Stimulated activated CD4-positive, alpha-beta T cell treated with anti-CD3 and anti-CD28 coated beads, Interleukin-4, amount 100 ng/mL, for 1 hour (primary cell): Measurements from ENCODE around the gene SNCAIP.
"Not testable (repeated sequence)": the region's sequence is repeated elsewhere in the genome, so short reads cannot be mapped to it uniquely, and the experiment has no call there.

ENCODE experiments used
- DNase-seq: peaks from one replicate; pipeline ENCODE4 v3.0.0-alpha.2; 2020

The SNCAIP gene

GRCh38 chr5:122471031-122471751 lies 159.2 kb downstream of the SNCAIP start:
- no peak for DNase-seq

GRCh38 chr5:122471752-122472061 lies 159.7 kb downstream of the SNCAIP start:
- no peak for DNase-seq

GRCh38 chr5:122473138-122473843 lies 161.3 kb downstream of the SNCAIP start:
- no peak for DNase-seq

- DNase-seq = no peak
Measured at GRCh38 chr5:122473941-122474340, 161.9 kb downstream of the SNCAIP start.

GRCh38 chr5:122478741-122479442 lies 166.9 kb downstream of the SNCAIP start:
- no peak for DNase-seq

- DNase-seq = no peak
Measured at GRCh38 chr5:122480146-122480545, 168.1 kb downstream of the SNCAIP start.

- DNase-seq = no peak
Measured at GRCh38 chr5:122484103-122484502, 172.1 kb downstream of the SNCAIP start.

GRCh38 chr5:122485226-122485625 lies 173.2 kb downstream of the SNCAIP start:
- no peak for DNase-seq

- not testable (repeated sequence) for DNase-seq
Measured at GRCh38 chr5:122486616-122487015, 174.6 kb downstream of the SNCAIP start.

GRCh38 chr5:122490718-122491117 lies 178.7 kb downstream of the SNCAIP start:
- DNase-seq = no peak

GRCh38 chr5:122492675-122493074 lies 180.6 kb downstream of the SNCAIP start:
- DNase-seq = no peak

- DNase-seq = no peak
Measured at GRCh38 chr5:122493091-122494021, 181.3 kb downstream of the SNCAIP start.

GRCh38 chr5:122494109-122494508 lies 182.1 kb downstream of the SNCAIP start:
- DNase-seq = no peak

- no peak for DNase-seq
Measured at GRCh38 chr5:122498163-122498562, 186.1 kb downstream of the SNCAIP start.

GRCh38 chr5:122499585-122499984 lies 187.5 kb downstream of the SNCAIP start:
- DNase-seq = no peak

- no peak for DNase-seq
Measured at GRCh38 chr5:122500245-122501088, 188.4 kb downstream of the SNCAIP start.

- DNase-seq = no peak
Measured at GRCh38 chr5:122501089-122501435, 189.0 kb downstream of the SNCAIP start.

- DNase-seq = no peak
Measured at GRCh38 chr5:122507045-122507444, 195.0 kb downstream of the SNCAIP start.

- DNase-seq = no peak
Measured at GRCh38 chr5:122507581-122507980, 195.5 kb downstream of the SNCAIP start.

GRCh38 chr5:122508623-122509022 lies 196.6 kb downstream of the SNCAIP start:
- no peak for DNase-seq
